Measurements from ENCODE around the gene MOGAT2. TPM values are rescaled to one million over a fixed set of nuclear protein-coding genes. Genes with fewer than 3 reads are reported as not detected.

MOGAT2 gene
- total and polyA plus RNA-seq, 7 experiments from 2014 or later, result not detected

GRCh38 chr11:75773595-75774353, 56.1 kb downstream of the MOGAT2 start:
- intact Hi-C loops (cut with micrococcal nuclease), result no loop called here
- no peak overlapping the region for H3K27ac ChIP-seq (ENCODE audit: low read depth, low read length)
- ATAC-seq (peak; percentile 57), DNase-seq (no peak)
- no peak overlapping the region for H3K4me3 ChIP-seq (ENCODE audit: low read length)
- Mint-ChIP-seq H3K27ac (peak overlapping the region in 3 of 9 donors; percentile 14 to 76 (median 20)), H3K27me3 (peaks cover 0 to 23% (median 7%) of the 10 kb centered on the region in 5 donors), H3K36me3 (no peaks in the 10 kb centered on the region), H3K4me1 (peaks cover 4 to 31% (median 9%) of the 10 kb centered on the region in 7 donors), H3K4me3 (peak overlapping the region in 1 of 10 donors; percentile 15), H3K9me3 (no peaks in the 10 kb centered on the region)
- POLR2A ChIA-PET, result no interaction called here
- no peaks in the 10 kb centered on the region for H3K36me3 ChIP-seq (ENCODE audit: control insufficient read depth in 2 of 3, insufficient read depth in 3 of 3, low read length in 3 of 3)
- no peaks in the 10 kb centered on the region for H3K9me3 ChIP-seq (ENCODE audit: control insufficient read depth in 2 of 3, low read length in 3 of 3)
- peaks cover 0 to 4% of the 10 kb centered on the region in 2 donors for H3K27me3 ChIP-seq (ENCODE audit: control insufficient read depth in 2 of 2, insufficient read depth in 2 of 2, low read length in 2 of 2)
- H3K4me1 ChIP-seq (ENCODE audit: control insufficient read depth in 2 of 2, insufficient read depth in 2 of 2, low read length in 2 of 2), result peaks cover 4 to 5% of the 10 kb centered on the region in 2 donors
- CTCF ChIA-PET, result no interaction called here

GRCh38 chr11:75775056-75775455, 57.4 kb downstream of the MOGAT2 start:
- Mint-ChIP-seq H3K4me1 (peaks cover 0 to 35% (median 3%) of the 10 kb centered on the region in 7 donors), H3K9me3 (no peaks in the 10 kb centered on the region), H3K27me3 (peaks cover 0 to 13% (median 3%) of the 10 kb centered on the region in 5 donors), H3K27ac (no peak overlapping the region), H3K4me3 (no peak overlapping the region), H3K36me3 (no peaks in the 10 kb centered on the region)
- POLR2A ChIA-PET, result interaction anchor here (0.5 kb wide), 1 partner anchor 83 kb away, joined by 3 read pairs; no protein-coding TSS in a partner anchor
- H3K27ac ChIP-seq (ENCODE audit: low read depth, low read length), result no peak overlapping the region
- no peaks in the 10 kb centered on the region for H3K4me1 ChIP-seq (ENCODE audit: control insufficient read depth in 2 of 2, insufficient read depth in 2 of 2, low read length in 2 of 2)
- ATAC-seq (no peak), DNase-seq (no peak)
- H3K9me3 ChIP-seq (ENCODE audit: control insufficient read depth in 2 of 3, low read length in 3 of 3), result no peaks in the 10 kb centered on the region
- CTCF ChIA-PET, result no interaction called here
- no peaks in the 10 kb centered on the region for H3K27me3 ChIP-seq (ENCODE audit: control insufficient read depth in 2 of 2, insufficient read depth in 2 of 2, low read length in 2 of 2)
- H3K4me3 ChIP-seq (ENCODE audit: low read length), result no peak overlapping the region
- no peaks in the 10 kb centered on the region for H3K36me3 ChIP-seq (ENCODE audit: control insufficient read depth in 2 of 3, insufficient read depth in 3 of 3, low read length in 3 of 3)
- intact Hi-C loops (cut with micrococcal nuclease), result no loop called here

GRCh38 chr11:75776546-75776945, 58.9 kb downstream of the MOGAT2 start:
- Mint-ChIP-seq H3K9me3 (no peaks in the 10 kb centered on the region), H3K4me3 (no peak overlapping the region), H3K27me3 (no peaks in the 10 kb centered on the region), H3K4me1 (peaks cover 0 to 38% (median 0%) of the 10 kb centered on the region in 7 donors), H3K36me3 (no peaks in the 10 kb centered on the region), H3K27ac (no peak overlapping the region)
- Histone ChIP-seq H3K4me1 (ENCODE audit: control insufficient read depth in 2 of 2, insufficient read depth in 2 of 2, low read length in 2 of 2) (no peaks in the 10 kb centered on the region), H3K27me3 (ENCODE audit: control insufficient read depth in 2 of 2, insufficient read depth in 2 of 2, low read length in 2 of 2) (no peaks in the 10 kb centered on the region), H3K9me3 (ENCODE audit: control insufficient read depth in 2 of 3, low read length in 3 of 3) (no peaks in the 10 kb centered on the region), H3K36me3 (ENCODE audit: control insufficient read depth in 2 of 3, insufficient read depth in 3 of 3, low read length in 3 of 3) (no peaks in the 10 kb centered on the region), H3K4me3 (ENCODE audit: low read length) (no peak overlapping the region), H3K27ac (ENCODE audit: low read depth, low read length) (no peak overlapping the region)
- CTCF ChIA-PET, result interaction anchor here (1.5 kb wide), 1 partner anchor 27 kb away, joined by 5 read pairs; no protein-coding TSS in a partner anchor
- POLR2A ChIA-PET, result no interaction called here
- ATAC-seq (no peak), DNase-seq (no peak)
- intact Hi-C loops (cut with micrococcal nuclease), result no loop called here

DNA sequence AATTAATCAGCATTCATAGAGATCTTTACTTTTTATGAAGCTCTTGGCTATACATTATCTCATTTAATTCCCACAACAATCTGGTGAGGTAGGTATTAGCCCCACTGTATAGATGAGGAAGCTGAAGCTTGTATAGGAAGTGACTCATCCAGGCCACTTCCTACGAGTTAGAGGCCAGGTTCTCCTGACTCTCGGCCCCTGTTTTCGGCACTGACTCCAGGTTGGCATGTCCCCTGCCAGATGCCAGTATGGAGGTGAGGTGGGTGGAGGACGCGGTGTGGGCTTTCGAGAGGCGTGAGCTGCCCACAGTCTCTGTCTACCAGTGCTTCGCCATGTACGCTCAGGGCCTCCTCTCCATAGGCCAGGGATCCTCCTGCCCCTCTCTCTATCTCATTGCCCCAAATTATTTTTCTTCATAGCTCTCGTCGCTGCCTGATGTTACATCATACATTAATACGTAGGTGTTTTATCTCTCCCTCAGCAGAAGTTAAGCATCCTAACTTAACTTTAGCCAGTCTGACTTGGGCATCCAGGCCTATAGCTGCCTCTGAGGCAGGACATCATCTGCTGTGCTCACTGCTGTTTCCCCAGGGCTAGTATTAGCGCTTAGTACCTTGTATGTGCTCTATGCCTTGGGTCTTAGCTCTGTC, 59.9 kb downstream of the MOGAT2 start:
- Mint-ChIP-seq H3K27me3 (no peaks in the 10 kb centered on the region), H3K9me3 (no peaks in the 10 kb centered on the region), H3K4me3 (peak overlapping the region in 1 of 10 donors; percentile 10), H3K4me1 (peaks cover 0 to 38% (median 0%) of the 10 kb centered on the region in 7 donors), H3K27ac (peak overlapping the region in 1 of 9 donors; percentile 43), H3K36me3 (no peaks in the 10 kb centered on the region)
- DNase-seq (no peak), ATAC-seq (peak; percentile 72)
- intact Hi-C loops (cut with micrococcal nuclease), result no loop called here
- H3K4me1 ChIP-seq (ENCODE audit: control insufficient read depth in 2 of 2, insufficient read depth in 2 of 2, low read length in 2 of 2), result no peaks in the 10 kb centered on the region
- H3K36me3 ChIP-seq (ENCODE audit: control insufficient read depth in 2 of 3, insufficient read depth in 3 of 3, low read length in 3 of 3), result no peaks in the 10 kb centered on the region
- no peak overlapping the region for H3K27ac ChIP-seq (ENCODE audit: low read depth, low read length)
- CTCF ChIA-PET, result interaction anchor here (1.5 kb wide), 1 partner anchor 26 kb away, joined by 5 read pairs; no protein-coding TSS in a partner anchor
- no peaks in the 10 kb centered on the region for H3K9me3 ChIP-seq (ENCODE audit: control insufficient read depth in 2 of 3, low read length in 3 of 3)
- H3K27me3 ChIP-seq (ENCODE audit: control insufficient read depth in 2 of 2, insufficient read depth in 2 of 2, low read length in 2 of 2), result no peaks in the 10 kb centered on the region
- POLR2A ChIA-PET, result no interaction called here
- no peak overlapping the region for H3K4me3 ChIP-seq (ENCODE audit: low read length)

GRCh38 chr11:75778962-75779361, 61.3 kb downstream of the MOGAT2 start:
- Histone ChIP-seq H3K27ac (ENCODE audit: low read depth, low read length) (no peak overlapping the region), H3K36me3 (ENCODE audit: control insufficient read depth in 2 of 3, insufficient read depth in 3 of 3, low read length in 3 of 3) (no peaks in the 10 kb centered on the region), H3K4me1 (ENCODE audit: control insufficient read depth in 2 of 2, insufficient read depth in 2 of 2, low read length in 2 of 2) (no peaks in the 10 kb centered on the region), H3K4me3 (ENCODE audit: low read length) (no peak overlapping the region), H3K9me3 (ENCODE audit: control insufficient read depth in 2 of 3, low read length in 3 of 3) (no peaks in the 10 kb centered on the region), H3K27me3 (ENCODE audit: control insufficient read depth in 2 of 2, insufficient read depth in 2 of 2, low read length in 2 of 2) (no peaks in the 10 kb centered on the region)
- CTCF ChIA-PET, result no interaction called here
- Mint-ChIP-seq H3K4me3 (no peak overlapping the region), H3K27ac (no peak overlapping the region), H3K27me3 (no peaks in the 10 kb centered on the region), H3K9me3 (no peaks in the 10 kb centered on the region), H3K4me1 (peaks cover 0 to 34% (median 0%) of the 10 kb centered on the region in 7 donors), H3K36me3 (no peaks in the 10 kb centered on the region)
- ATAC-seq (no peak), DNase-seq (no peak)
- intact Hi-C loops (cut with micrococcal nuclease), result no loop called here
- POLR2A ChIA-PET, result no interaction called here

- no peaks in the 10 kb centered on the region for H3K27me3 Mint-ChIP-seq
- ChIA-PET POLR2A (no interaction called here), CTCF (no interaction called here)
- no peak overlapping the region for H3K4me3 Mint-ChIP-seq
- no peaks in the 10 kb centered on the region for H3K4me1 ChIP-seq (ENCODE audit: control insufficient read depth in 2 of 2, insufficient read depth in 2 of 2, low read length in 2 of 2)
- H3K27ac Mint-ChIP-seq, result no peak overlapping the region
- no peaks in the 10 kb centered on the region for H3K9me3 ChIP-seq (ENCODE audit: control insufficient read depth in 2 of 3, low read length in 3 of 3)
- peaks cover 0 to 31% (median 0%) of the 10 kb centered on the region in 7 donors for H3K4me1 Mint-ChIP-seq
- no peaks in the 10 kb centered on the region for H3K27me3 ChIP-seq (ENCODE audit: control insufficient read depth in 2 of 2, insufficient read depth in 2 of 2, low read length in 2 of 2)
- H3K36me3 Mint-ChIP-seq, result no peaks in the 10 kb centered on the region
- ATAC-seq (no peak), DNase-seq (no peak)
- no peaks in the 10 kb centered on the region for H3K36me3 ChIP-seq (ENCODE audit: control insufficient read depth in 2 of 3, insufficient read depth in 3 of 3, low read length in 3 of 3)
- no peaks in the 10 kb centered on the region for H3K9me3 Mint-ChIP-seq
- no peak overlapping the region for H3K4me3 ChIP-seq (ENCODE audit: low read length)
- intact Hi-C loops (cut with micrococcal nuclease), result no loop called here
- H3K27ac ChIP-seq (ENCODE audit: low read depth, low read length), result no peak overlapping the region
Observed at GRCh38 chr11:75779960-75780359, 62.3 kb downstream of the MOGAT2 start.
